Measurements from ENCODE around the gene DHX36.

Gene DHX36

GRCh38 chr3:154275965-154276364, 48.3 kb downstream of the DHX36 start:
- no peak for DNase-seq

GRCh38 chr3:154275292-154275691, 49.0 kb downstream of the DHX36 start:
- DNase-seq: no peak

GRCh38 chr3:154274348-154274747, 49.9 kb downstream of the DHX36 start:
- DNase-seq: no peak

DNA sequence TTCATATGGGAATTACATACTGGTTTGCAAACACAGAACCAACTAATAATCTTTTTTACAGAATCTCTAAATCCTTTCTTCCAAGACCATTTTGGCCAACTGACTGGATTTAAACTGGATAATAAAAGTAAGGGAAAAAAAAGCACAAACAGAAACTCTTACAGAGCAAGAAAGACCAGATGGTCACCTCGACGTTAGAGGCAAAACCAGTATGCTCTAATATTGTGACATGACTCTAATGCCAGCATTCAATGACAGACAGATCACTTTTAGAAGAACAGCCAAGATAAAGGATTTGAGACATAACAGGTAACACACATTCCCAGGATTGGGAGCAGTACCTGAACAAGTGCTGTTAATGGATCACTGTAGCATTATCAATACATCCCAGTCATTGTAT, 50.9 kb downstream of the DHX36 start:
- DNase-seq: no peak

GRCh38 chr3:154254527-154254926, 69.8 kb downstream of the DHX36 start:
- DNase-seq: no peak

GRCh38 chr3:154252759-154253638, 71.3 kb downstream of the DHX36 start:
- peak; percentile 65 for DNase-seq

- no peak for DNase-seq
These were observed 72.7 kb downstream of the DHX36 start for GRCh38 chr3:154251610-154252009.

DNA sequence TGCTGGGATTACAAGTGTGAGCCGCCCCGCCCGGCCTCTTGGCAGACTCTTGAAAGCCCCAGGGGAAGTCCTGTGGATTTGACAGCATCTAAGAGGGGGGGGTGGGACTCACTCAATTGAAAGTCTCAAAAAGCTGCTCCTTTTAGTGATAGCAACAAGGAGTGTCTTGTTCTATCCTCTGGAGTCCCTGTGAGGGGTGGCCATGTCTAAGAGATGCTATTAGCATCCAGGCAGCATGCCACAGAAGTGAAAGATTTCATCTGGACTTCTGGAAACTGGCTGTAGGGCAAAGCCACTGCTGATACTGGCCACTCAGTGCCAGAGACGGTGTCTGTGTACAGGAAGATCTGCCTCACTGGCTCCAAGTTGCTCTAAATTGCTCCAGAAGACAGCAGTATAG, 74.0 kb downstream of the DHX36 start:
- DNase-seq: no peak

GRCh38 chr3:154247806-154248415, 76.4 kb downstream of the DHX36 start:
- DNase-seq: no peak

GRCh38 chr3:154244644-154245043, 79.6 kb downstream of the DHX36 start:
- DNase-seq: no peak

DNA sequence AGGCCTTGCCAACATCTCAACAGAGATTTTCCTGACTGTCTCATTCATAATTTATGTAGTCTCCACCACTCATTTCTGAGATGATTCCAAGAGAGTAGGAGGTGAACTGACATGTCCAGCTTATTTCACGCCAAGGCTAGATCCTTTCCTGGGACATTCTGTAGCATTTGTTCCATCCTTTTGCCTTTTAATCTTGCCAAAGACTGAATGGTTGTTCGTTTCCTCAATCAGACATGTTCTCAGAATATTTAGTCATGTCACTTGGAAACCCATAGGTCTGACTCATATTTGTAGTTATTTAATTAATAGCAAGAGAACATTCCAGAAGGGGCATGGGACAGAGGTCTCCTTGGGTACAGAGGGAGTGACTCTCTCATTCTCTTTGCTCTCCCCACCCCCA, 80.9 kb downstream of the DHX36 start:
- no peak for DNase-seq

- no peak for DNase-seq
These were observed 81.5 kb downstream of the DHX36 start for GRCh38 chr3:154242766-154243165.

DNA sequence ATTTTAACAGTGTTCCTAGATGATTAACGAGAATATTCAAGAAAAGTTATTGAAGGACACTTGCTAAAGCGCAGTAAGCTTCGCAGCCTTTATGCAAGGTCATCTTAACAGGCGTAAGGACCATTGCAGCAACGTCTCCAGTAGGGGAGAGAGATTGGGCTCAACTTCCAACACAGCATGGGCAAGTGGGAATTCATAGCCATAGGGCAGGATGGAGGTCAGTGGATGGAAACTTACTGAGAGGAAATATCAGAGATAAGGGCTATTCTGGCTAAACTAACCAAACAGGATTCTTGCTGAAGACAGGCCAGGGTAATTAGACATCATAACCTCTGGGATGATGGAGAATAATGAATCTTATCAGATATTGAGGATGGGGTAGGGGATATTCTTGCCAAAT, 82.8 kb downstream of the DHX36 start:
- DNase-seq: no peak

DNA sequence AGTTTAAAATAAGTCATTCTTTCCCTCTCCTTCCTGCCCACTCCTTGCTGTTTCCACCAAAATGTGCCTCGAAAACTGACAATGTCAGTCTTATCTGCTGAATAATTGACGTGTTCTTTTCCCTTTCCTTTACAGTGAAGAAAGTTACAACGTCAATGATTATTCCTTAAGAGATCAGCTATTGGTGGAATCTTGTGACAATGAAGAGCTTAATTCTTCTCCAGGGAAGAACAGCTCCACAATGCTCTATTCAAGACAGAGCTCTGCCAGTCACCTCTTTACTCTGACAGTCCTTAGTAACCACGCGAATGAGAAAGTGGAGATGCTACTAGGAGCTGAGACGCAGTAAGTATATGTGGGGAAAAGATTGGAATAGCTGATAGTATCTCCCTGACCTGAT, 84.1 kb downstream of the DHX36 start:
- no peak for DNase-seq

GRCh38 chr3:154236331-154236730, 88.0 kb downstream of the DHX36 start:
- DNase-seq: no peak

GRCh38 chr3:154235330-154235729, 89.0 kb downstream of the DHX36 start:
- no peak for DNase-seq

DNA sequence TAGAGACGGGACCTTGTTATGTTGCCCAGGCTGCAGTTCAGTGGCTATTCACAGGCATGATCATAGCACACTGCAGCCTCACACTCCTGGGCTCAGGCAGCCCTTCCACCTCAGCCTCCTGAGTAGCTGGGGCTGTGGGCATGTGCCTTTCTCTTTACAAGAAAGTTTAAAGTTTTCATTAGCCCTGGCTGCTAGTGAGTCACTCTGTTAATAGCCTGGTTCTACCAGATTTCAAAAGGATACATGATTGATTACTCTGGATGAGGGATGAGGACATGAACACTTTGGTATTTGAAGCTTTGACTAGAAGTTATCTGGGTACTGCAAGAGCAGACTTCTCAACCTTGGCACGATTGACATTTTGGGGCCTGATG, 95.1 kb downstream of the DHX36 start:
- no peak for DNase-seq

DNA sequence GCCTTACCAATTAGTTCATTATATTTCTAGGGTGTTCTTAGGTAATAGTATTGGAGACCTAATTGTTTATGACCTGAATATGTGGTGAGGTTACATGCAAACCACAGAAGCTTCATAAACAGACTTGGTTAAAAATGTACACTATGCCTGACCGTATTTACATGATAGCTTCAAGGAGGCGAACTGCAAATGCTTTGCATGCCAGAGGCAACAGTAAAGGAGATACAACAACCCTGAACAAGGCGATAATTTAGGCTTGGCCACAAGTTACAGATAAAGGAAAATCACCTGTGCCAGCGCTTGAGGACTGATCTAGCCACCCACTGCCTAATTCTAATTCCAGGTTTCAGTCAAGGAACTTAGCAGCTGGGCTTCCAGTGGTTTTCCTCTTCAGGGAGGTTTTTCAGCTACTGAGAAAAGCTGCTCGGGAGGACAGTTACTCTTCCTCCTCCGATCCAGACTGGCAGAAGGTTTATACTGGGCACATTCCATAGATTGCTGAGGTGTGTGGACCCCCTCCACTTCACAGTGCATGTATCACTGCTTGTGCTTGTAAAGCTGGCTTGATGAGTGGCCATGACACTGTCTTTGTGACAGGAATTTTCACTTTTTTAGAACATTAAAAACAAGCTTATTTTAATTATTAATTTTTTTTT, 95.6 kb downstream of the DHX36 start:
- DNase-seq: no peak

GRCh38 chr3:154227531-154227930, 96.8 kb downstream of the DHX36 start:
- no peak for DNase-seq

DNA sequence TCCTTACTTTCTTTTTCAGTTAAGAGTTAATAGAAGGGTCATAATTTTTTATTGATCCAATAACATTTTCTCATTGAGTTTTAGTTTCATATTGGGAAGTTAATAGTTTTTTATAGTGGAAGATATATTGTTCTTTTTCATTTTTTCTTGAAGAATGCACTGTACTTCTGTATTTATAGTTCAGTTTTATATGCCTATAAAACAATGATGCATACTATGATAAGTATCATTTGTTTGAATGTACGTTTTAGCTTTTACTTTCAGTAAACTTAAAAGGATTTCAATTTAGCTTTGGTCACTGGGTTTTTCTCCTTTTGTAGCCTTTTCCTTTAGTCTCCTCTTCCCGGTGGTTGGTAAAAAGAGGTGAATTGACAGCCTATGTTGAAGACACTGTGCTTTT, 98.8 kb downstream of the DHX36 start:
- no peak for DNase-seq

DNA sequence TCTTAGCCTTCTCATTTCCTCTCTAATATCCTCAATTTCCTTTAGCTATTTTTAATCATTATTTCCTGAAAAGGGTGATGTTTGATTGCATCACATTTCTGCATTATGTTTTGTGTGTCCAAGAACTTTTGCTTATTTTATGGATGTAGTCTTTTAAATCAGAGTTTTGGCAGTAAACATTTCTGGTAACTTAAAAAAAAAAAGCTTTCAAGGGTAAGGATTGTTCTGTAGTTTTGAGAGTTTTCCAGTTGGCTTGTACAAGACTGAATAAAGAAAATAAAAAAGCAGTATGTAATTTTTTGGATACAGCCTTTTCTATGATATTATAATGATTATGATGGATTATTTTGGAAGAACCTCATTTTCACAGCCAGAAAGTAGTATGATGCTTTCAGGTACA, 99.4 kb downstream of the DHX36 start:
- no peak for DNase-seq

DNA sequence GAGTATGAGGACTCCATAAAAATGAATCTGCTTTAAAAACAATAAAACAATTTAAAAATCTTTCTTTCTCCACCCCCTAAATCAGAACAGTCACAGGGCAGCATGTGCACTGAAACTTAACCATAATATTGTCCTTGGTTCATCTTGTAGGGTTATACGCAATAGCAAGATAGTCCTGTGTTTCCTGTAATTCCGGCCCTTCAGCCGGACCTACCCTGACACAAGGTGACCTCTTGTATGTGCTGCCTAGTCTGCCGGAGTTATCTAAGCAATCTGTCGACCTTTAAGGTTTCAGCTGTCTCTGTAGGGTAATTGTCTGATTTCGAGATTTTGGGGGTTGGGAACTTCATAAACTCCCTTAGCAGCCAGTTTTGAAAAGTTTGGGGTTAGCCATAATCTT, 99.9 kb downstream of the DHX36 start:
- no peak for DNase-seq

GRCh38 chr3:154223519-154223918, 100.8 kb downstream of the DHX36 start:
- DNase-seq: no peak

Measured in activated CD4-positive, alpha-beta T cell treated with anti-CD3 and anti-CD28 coated beads, Interleukin-2, amount 50 U/mL, for 16 hours (primary cell).